Measurements from ENCODE around the gene CMTM7. TPM values are rescaled to one million over a fixed set of nuclear protein-coding genes. Genes with fewer than 3 reads are reported as not detected.
"Not testable (repeated sequence)": the region's sequence is repeated elsewhere in the genome, so short reads cannot be mapped to it uniquely, and the experiment has no call there.

The CMTM7 gene
- total RNA-seq, 1 donor from 2014 or later = 2.9 TPM

- Histone ChIP-seq H3K27ac (replicated peaks) (no peak overlapping the region), H3K27me3 (ENCODE audit: low read depth) (no peaks in the 10 kb centered on the region), H3K4me1 (peaks cover 3% of the 10 kb centered on the region), H3K4me3 (no peak overlapping the region), H3K9me3 (replicated peaks) (no peaks in the 10 kb centered on the region), H3K36me3 (peaks cover 6% of the 10 kb centered on the region)
- no peak for DNase-seq
- intact Hi-C loops (cut with micrococcal nuclease) = no loop called here
- TF ChIP-seq CTCF (IDR thresholded peaks at IDR 0.05; ENCODE audit: borderline replicate concordance) = no peak
These were observed 64.2 kb downstream of the CMTM7 start for GRCh38 chr3:32455609-32456428.

GRCh38 chr3:32456429-32457130, 64.9 kb downstream of the CMTM7 start:
- Histone ChIP-seq H3K4me1 (peaks cover 3% of the 10 kb centered on the region), H3K36me3 (peaks cover 6% of the 10 kb centered on the region), H3K4me3 (no peak overlapping the region), H3K27ac (replicated peaks) (no peak overlapping the region), H3K9me3 (replicated peaks) (no peaks in the 10 kb centered on the region), H3K27me3 (ENCODE audit: low read depth) (no peaks in the 10 kb centered on the region)
- no peak for DNase-seq
- no peak for TF ChIP-seq CTCF (IDR thresholded peaks at IDR 0.05; ENCODE audit: borderline replicate concordance)
- intact Hi-C loops (cut with micrococcal nuclease) = no loop called here

DNA sequence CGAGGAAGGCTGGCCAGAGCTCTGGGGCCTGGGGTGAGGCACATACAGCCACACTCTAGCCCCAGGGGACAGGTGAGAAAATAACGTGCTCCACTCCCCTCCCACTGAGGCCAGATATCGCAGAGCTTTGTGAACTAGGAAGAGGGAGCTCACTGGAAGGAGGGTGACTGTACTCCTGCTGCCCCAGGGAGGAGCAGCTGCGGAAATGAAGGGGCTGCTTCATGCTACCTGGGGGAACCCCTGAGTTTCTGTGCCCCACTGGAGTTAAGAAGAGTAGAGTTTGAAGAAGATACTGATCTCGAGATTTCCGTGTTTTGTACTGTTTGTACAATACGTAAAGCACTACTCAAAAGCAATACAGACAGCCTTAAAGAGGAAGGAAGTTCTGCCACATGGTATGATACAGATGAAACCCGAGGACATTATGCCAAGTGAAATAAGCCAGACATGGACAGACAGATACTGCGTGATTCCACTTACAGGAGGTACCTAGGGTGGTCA, 66.4 kb downstream of the CMTM7 start:
- Histone ChIP-seq H3K9me3 (replicated peaks) (no peaks in the 10 kb centered on the region), H3K27ac (replicated peaks) (no peak overlapping the region), H3K4me1 (peaks cover 7% of the 10 kb centered on the region), H3K36me3 (peaks cover 6% of the 10 kb centered on the region), H3K27me3 (ENCODE audit: low read depth) (no peaks in the 10 kb centered on the region), H3K4me3 (no peak overlapping the region)
- TF ChIP-seq CTCF (IDR thresholded peaks at IDR 0.05; ENCODE audit: borderline replicate concordance) = no peak
- no peak for DNase-seq
- intact Hi-C loops (cut with micrococcal nuclease) = no loop called here

GRCh38 chr3:32459450-32459849, 67.8 kb downstream of the CMTM7 start:
- Histone ChIP-seq H3K36me3 (no peaks in the 10 kb centered on the region), H3K9me3 (replicated peaks) (no peaks in the 10 kb centered on the region), H3K4me1 (peaks cover 7% of the 10 kb centered on the region), H3K27me3 (ENCODE audit: low read depth) (no peaks in the 10 kb centered on the region), H3K27ac (replicated peaks) (no peak overlapping the region), H3K4me3 (no peak overlapping the region)
- no peak for TF ChIP-seq CTCF (IDR thresholded peaks at IDR 0.05; ENCODE audit: borderline replicate concordance)
- no peak for DNase-seq
- intact Hi-C loops (cut with micrococcal nuclease) = no loop called here

DNA sequence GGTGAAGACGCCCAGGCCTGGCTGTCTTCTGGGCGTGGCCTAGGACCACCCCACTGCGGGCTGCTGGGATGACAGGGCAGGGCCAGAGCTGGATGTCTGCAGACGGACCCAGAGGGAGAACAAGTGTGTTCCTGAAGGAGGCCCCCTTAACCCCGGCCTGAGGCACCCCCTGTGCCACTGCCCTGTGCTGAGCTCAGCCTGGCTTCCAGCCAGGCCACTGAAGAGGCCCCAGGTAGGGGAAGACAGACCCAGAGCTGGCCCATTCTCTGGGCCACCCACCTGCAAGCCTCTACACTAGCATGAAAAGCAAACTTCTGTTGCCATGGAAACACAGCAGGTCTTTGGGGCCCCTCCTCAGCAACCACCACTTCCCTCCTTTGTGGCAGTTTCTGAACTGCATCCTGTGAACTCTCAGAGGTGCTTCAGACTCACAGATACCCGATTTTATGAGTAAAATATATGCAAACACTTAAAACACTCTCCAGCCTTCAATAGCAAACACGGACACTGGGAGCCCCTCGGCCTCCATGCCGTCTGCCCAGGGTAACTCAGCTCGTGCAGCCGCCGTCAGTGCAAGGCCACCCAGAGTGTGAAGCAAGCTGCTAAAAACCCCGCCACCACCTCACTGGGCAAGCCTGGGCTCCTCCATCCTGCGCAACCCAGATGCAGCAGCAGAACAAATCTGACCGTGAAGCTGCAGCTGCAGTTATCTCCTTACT, 68.5 kb downstream of the CMTM7 start:
- peaks cover 7% of the 10 kb centered on the region for H3K4me1 ChIP-seq
- no peak for DNase-seq
- H3K4me3 ChIP-seq = no peak overlapping the region
- H3K27ac ChIP-seq (replicated peaks) = no peak overlapping the region
- intact Hi-C loops (cut with micrococcal nuclease) = no loop called here
- no peaks in the 10 kb centered on the region for H3K27me3 ChIP-seq (ENCODE audit: low read depth)
- H3K9me3 ChIP-seq (replicated peaks) = no peaks in the 10 kb centered on the region
- no peaks in the 10 kb centered on the region for H3K36me3 ChIP-seq
- TF ChIP-seq CTCF (IDR thresholded peaks at IDR 0.05; ENCODE audit: borderline replicate concordance) = no peak

- H3K36me3 ChIP-seq; H3K4me1 ChIP-seq; DNase-seq; H3K27me3 ChIP-seq (ENCODE audit: low read depth); H3K27ac ChIP-seq (replicated peaks); H3K4me3 ChIP-seq; intact Hi-C loops (cut with micrococcal nuclease); H3K9me3 ChIP-seq (replicated peaks): not testable (repeated sequence)
These were observed 69.3 kb downstream of the CMTM7 start for GRCh38 chr3:32460817-32461496.

GRCh38 chr3:32462191-32462986, 70.7 kb downstream of the CMTM7 start:
- Histone ChIP-seq H3K27ac (replicated peaks) (peak overlapping the region; percentile 47), H3K4me3 (peak overlapping the region; percentile 37)
- DNase-seq; H3K9me3 ChIP-seq (replicated peaks); H3K36me3 ChIP-seq; H3K27me3 ChIP-seq (ENCODE audit: low read depth); intact Hi-C loops (cut with micrococcal nuclease); H3K4me1 ChIP-seq: not testable (repeated sequence)

Measured in left ventricle myocardium inferior (tissue), 1 donor.